Prostate gland (tissue), 2 donors: ENCODE measurements around the gene CBR3.

Source experiments
- CTCF ChIP-seq, 4 experiments: fragments of 200-600 bp in 2 of 4; fragments of 450-650 bp in 2 of 4; sonication (generic) in 2 of 4; IDR thresholded peaks; 1 replicate in 3 of 4; 2 replicates in 1 of 4; pipeline ENCODE4 v1.5.1; 2016 to 2019; ENCODE audit warnings: antibody characterized with exemption in 4 of 4, mild to moderate bottlenecking in 2 of 4, moderate library complexity in 2 of 4
- POLR2AphosphoS5 ChIP-seq: sonication (generic); formaldehyde crosslinking; IDR thresholded peaks from one replicate; pipeline ENCODE4 v1.6.1; 2017; ENCODE audit warnings: antibody characterized with exemption

GRCh38 chr21:36103434-36103833 lies 31.4 kb upstream of the CBR3 start:
- no peak for TF ChIP-seq CTCF (IDR thresholded peaks at IDR 0.05)
- TF ChIP-seq POLR2AphosphoS5 = no peak
